Thoracic aorta (tissue), 2 donors: ENCODE results near the gene ITGB4. TPM values are rescaled to one million over a fixed set of nuclear protein-coding genes. Genes with fewer than 3 reads are reported as not detected.

Experiments used
- ATAC-seq: fragments of 150-250 bp; one replicate; pipeline ENCODE4 v1.8.0; 2017; ENCODE audit warnings: low read depth; ENCODE audit not compliant: insufficient number of reproducible peaks, low FRiP score
- DNase-seq: peaks from one replicate; pipeline ENCODE4 v3.0.0-alpha.2; 2020; ENCODE audit warnings: low spot score
- H3K27ac ChIP-seq, 2 donors: fragments of 200-600 bp; sonication (generic); 1 replicate in 1 of 2; 2 replicates in 1 of 2; pipeline ENCODE4 v1.5.1; 2016; ENCODE audit warnings: mild to moderate bottlenecking in 2 of 2, moderate library complexity in 2 of 2
- H3K27me3 ChIP-seq: fragments of 200-600 bp; sonication (generic); replicated peaks from 2 replicates; pipeline ENCODE4 v1.6.0; 2016; ENCODE audit warnings: mild to moderate bottlenecking; ENCODE audit not compliant: insufficient read depth
- H3K36me3 ChIP-seq: fragments of 200-600 bp; sonication (generic); one replicate; pipeline ENCODE4 v1.5.1; 2016
- H3K4me1 ChIP-seq, 2 donors: fragments of 200-600 bp; sonication (generic); 1 replicate in 1 of 2; 2 replicates in 1 of 2; pipeline versions ENCODE4 v1.5.1 to v1.6.0; 2016; ENCODE audit warnings: low read depth in 2 of 2, mild to moderate bottlenecking in 1 of 2; ENCODE audit not compliant: control insufficient read depth in 1 of 2
- H3K4me3 ChIP-seq: fragments of 200-600 bp; sonication (generic); 2 replicates; pipeline ENCODE4 v1.5.1; 2016; ENCODE audit warnings: mild to moderate bottlenecking
- H3K9me3 ChIP-seq: fragments of 200-600 bp; sonication (generic); 2 replicates; pipeline ENCODE4 v1.5.1; 2016
- total RNA-seq, 2 donors: library from RNA; depleted of rRNA; stranded (reverse); fragments of >200 nt; gene quantifications; one replicate each; pipeline versions ENCODE4 v1.1.0 to v1.2.3, GENCODE V29; 2016
- TF ChIP-seq, protein P1 (sequence below): fragments of 200-600 bp; sonication (generic); IDR thresholded peaks from one replicate; pipeline ENCODE4 v1.5.1; 2019; ENCODE audit warnings: antibody characterized with exemption

ITGB4 gene
- total RNA-seq, 2 donors from 2014 or later: 11.6 to 21.1 TPM

GRCh38 chr17:75750661-75751423, 29.6 kb downstream of the ITGB4 start:
- Histone ChIP-seq H3K4me1 (peaks cover 3 to 32% of the 10 kb centered on the region in 2 donors), H3K27ac (no peak overlapping the region), H3K27me3 (no peaks in the 10 kb centered on the region), H3K4me3 (no peak overlapping the region), H3K36me3 (no peaks in the 10 kb centered on the region), H3K9me3 (no peaks in the 10 kb centered on the region)
- ATAC-seq (no peak), DNase-seq (no peak)
- TF ChIP-seq, protein P1, sequence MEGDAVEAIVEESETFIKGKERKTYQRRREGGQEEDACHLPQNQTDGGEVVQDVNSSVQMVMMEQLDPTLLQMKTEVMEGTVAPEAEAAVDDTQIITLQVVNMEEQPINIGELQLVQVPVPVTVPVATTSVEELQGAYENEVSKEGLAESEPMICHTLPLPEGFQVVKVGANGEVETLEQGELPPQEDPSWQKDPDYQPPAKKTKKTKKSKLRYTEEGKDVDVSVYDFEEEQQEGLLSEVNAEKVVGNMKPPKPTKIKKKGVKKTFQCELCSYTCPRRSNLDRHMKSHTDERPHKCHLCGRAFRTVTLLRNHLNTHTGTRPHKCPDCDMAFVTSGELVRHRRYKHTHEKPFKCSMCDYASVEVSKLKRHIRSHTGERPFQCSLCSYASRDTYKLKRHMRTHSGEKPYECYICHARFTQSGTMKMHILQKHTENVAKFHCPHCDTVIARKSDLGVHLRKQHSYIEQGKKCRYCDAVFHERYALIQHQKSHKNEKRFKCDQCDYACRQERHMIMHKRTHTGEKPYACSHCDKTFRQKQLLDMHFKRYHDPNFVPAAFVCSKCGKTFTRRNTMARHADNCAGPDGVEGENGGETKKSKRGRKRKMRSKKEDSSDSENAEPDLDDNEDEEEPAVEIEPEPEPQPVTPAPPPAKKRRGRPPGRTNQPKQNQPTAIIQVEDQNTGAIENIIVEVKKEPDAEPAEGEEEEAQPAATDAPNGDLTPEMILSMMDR: no peak

DNA sequence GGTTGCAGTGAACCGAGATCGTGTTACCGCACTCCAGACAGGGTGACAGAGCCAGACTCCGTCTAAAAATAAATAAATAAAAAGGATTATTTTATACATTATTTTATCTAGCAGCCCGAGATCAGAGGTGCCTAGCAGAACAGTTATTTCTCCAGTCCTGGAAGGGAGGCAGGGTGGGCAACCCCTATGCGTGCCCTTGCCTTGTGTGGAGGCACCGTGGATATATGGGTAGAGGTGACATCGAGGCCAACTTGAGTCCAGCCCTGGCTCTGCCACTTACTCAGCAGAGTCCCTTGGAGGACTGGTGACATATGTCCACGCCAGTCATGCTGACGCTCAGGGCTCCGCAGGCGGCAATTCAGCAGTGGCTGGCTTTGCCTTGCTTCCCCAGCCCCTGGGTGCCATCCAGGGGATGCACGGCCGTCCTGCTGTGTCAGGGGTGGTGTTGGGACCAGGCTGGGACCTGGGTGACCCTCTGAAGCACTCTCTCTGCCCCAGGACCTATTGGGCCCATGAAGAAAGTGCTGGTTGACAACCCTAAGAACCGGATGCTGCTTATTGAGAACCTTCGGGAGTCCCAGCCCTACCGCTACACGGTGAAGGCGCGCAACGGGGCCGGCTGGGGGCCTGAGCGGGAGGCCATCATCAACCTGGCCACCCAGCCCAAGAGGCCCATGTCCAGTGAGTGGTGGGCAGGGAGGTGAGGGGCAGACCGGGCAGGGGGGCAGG, 30.6 kb downstream of the ITGB4 start:
- no peaks in the 10 kb centered on the region for H3K27me3 ChIP-seq
- H3K4me1 ChIP-seq: peaks cover 3 to 32% of the 10 kb centered on the region in 2 donors

GRCh38 chr17:75752405-75752709, 31.1 kb downstream of the ITGB4 start:
- no peaks in the 10 kb centered on the region for H3K27me3 ChIP-seq
- no peak overlapping the region for H3K27ac ChIP-seq
- TF ChIP-seq, protein P1: no peak
- no peaks in the 10 kb centered on the region for H3K36me3 ChIP-seq
- peaks cover 3 to 32% of the 10 kb centered on the region in 2 donors for H3K4me1 ChIP-seq
- DNase-seq (no peak), ATAC-seq (no peak)
- no peak overlapping the region for H3K4me3 ChIP-seq
- no peaks in the 10 kb centered on the region for H3K9me3 ChIP-seq

More for the DNA sequence above, 30.6 kb downstream of the ITGB4 start:
- no peak for DNase-seq
- H3K9me3 ChIP-seq: no peaks in the 10 kb centered on the region
- no peaks in the 10 kb centered on the region for H3K36me3 ChIP-seq
- no peak overlapping the region for H3K4me3 ChIP-seq
- TF ChIP-seq, protein P1: no peak
- ATAC-seq: no peak
- H3K27ac ChIP-seq: no peak overlapping the region

DNA sequence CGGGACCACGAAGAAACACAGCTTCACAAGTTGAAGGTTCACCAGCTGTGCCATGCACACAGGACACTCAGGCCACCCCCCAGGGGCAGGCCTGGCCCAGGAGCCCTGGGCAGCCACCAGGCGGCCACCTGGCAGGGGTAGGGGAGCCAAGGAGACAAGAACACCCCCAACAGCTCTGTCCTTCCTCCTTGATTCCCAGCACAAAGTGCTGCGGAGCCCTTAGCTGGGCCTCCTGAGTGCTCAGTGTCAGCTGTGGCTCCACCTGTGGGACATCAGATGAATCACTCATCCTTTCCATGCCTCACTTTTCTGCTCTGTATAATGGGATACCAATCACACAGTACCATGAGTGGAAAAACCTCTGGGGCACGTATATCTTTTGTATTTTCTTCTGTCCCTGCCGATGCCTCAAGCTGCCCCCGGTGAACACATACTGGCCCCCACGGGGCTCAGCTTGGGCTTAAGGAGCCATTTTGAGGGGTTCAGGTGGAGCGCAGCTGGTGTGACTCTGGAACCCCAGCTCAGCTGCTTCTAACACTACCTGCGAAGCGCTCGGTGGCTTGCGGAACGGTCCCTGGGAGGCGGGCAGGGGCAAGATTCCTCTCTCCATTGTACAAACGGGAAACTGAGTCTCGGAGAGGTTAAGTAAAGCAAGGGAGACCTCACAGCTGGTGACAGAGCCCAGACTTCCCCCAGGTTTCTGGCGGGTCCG, 31.7 kb downstream of the ITGB4 start:
- Histone ChIP-seq H3K4me1 (peaks cover 3 to 32% of the 10 kb centered on the region in 2 donors), H3K4me3 (peak overlapping the region; percentile 73), H3K9me3 (no peaks in the 10 kb centered on the region), H3K27me3 (no peaks in the 10 kb centered on the region), H3K36me3 (peaks cover 4% of the 10 kb centered on the region), H3K27ac (no peak overlapping the region)
- TF ChIP-seq, protein P1: no peak
- ATAC-seq (no peak), DNase-seq (no peak)
